HepG2 (cell line): ENCODE results near the gene TNS4. TPM values are rescaled to one million over a fixed set of nuclear protein-coding genes. Genes with fewer than 3 reads are reported as not detected.

Experiments
- ATAC-seq: fragments of 200-7000 bp; cut with Tn5 transposase; 3 replicates; pipeline ENCODE4 v1.9.1; 2020; ENCODE audit warnings: mild to moderate bottlenecking, moderate library complexity
- BruUV-seq: library from RNA; stranded (reverse); fragments of 400-500 nt; replicated peaks from 2 replicates; lab custom pipeline; 2021; lab: Mats Ljungman, UMichigan
- CTCF ChIA-PET: fragments of 300-600 bp; formaldehyde crosslinking; extraction: SDS; loops from one replicate; lab custom pipeline; 2021; ENCODE audit warnings: low total read pairs, inconsistent platforms, low intra/inter-chr PET ratio; lab: Yijun Ruan, JAX
- POLR2A ChIA-PET: fragments of 350-600 bp; sonication (Branson Sonifier 250); formaldehyde crosslinking; loops from one replicate; lab custom pipeline; 2020; ENCODE audit warnings: antibody characterized with exemption, inconsistent platforms; lab: Yijun Ruan, JAX
- DNase-seq: peaks from one replicate; pipeline ENCODE4 v3.0.0-alpha.2; 2015; ENCODE audit warnings: low spot score
- FAIRE-seq: peaks from 3 replicates; lab custom pipeline; 2011; peaks lifted over from hg19 to GRCh38; lab: Jason Lieb, UNC
- H2AFZ ChIP-seq: one replicate; pipeline ENCODE4 v1.6.1; 2011; ENCODE audit warnings: low read length, inconsistent platforms
- H3K27ac ChIP-seq: fragments of 300-600 bp; 3 replicates; pipeline ENCODE4 v1.8.0; 2011; ENCODE audit warnings: mixed run types, mild to moderate bottlenecking, mixed read lengths, low read length, inconsistent platforms; ENCODE audit not compliant: insufficient read depth; ENCODE audit errors: extremely low read length
- H3K27me3 ChIP-seq, 2 experiments: fragments of 200-600 bp in 1 of 2; 2 replicates in 1 of 2; 3 replicates in 1 of 2; pipeline versions ENCODE4 v1.6.0 to v1.8.0; 2011; ENCODE audit warnings: low read length in 2 of 2, mild to moderate bottlenecking in 2 of 2, moderate library complexity in 2 of 2, inconsistent platforms in 1 of 2; ENCODE audit not compliant: insufficient read depth in 2 of 2, control insufficient read depth in 1 of 2
- H3K36me3 ChIP-seq, 2 experiments: fragments of 200-600 bp in 1 of 2; replicated peaks in 1 of 2; 2 replicates in 1 of 2; 3 replicates in 1 of 2; pipeline versions ENCODE4 v1.5.1 to v1.8.0; 2011; ENCODE audit warnings: low read length in 2 of 2, inconsistent platforms in 1 of 2; ENCODE audit not compliant: insufficient read depth in 2 of 2, control insufficient read depth in 1 of 2
- H3K4me1 ChIP-seq: 2 replicates; pipeline ENCODE4 v1.5.1; 2012; ENCODE audit warnings: low read length, inconsistent platforms; ENCODE audit not compliant: insufficient read depth
- H3K4me2 ChIP-seq: 2 replicates; pipeline ENCODE4 v1.6.0; 2011; ENCODE audit warnings: low read depth, low read length, inconsistent platforms
- H3K4me3 ChIP-seq, 3 experiments: fragments of 200-600 bp in 1 of 3; sonication (generic), shearing (Covaris generic) in 1 of 3; replicated peaks in 1 of 3; 2 replicates each; pipeline ENCODE4 v1.5.1; 2011 to 2016; ENCODE audit warnings: low read length in 3 of 3, inconsistent platforms in 2 of 3, low read depth in 2 of 3, mild to moderate bottlenecking in 2 of 3, control low read depth in 1 of 3, mixed read lengths in 1 of 3; ENCODE audit not compliant: insufficient read depth in 1 of 3
- H3K79me2 ChIP-seq: one replicate; pipeline ENCODE4 v1.6.1; 2011; ENCODE audit warnings: low read length, inconsistent platforms; ENCODE audit not compliant: insufficient read depth
- H3K9ac ChIP-seq: 2 replicates; pipeline ENCODE4 v1.6.0; 2011; ENCODE audit warnings: mild to moderate bottlenecking, low read depth, low read length, inconsistent platforms; ENCODE audit not compliant: insufficient read depth
- H3K9me3 ChIP-seq: 2 replicates; pipeline ENCODE4 v1.5.1; 2012; ENCODE audit warnings: mild to moderate bottlenecking, low read length
- H4K20me1 ChIP-seq: 2 replicates; pipeline ENCODE4 v1.6.0; 2011; ENCODE audit warnings: inconsistent platforms, mild to moderate bottlenecking, low read length, moderate library complexity; ENCODE audit not compliant: insufficient read depth
- BRCA1 ChIP-seq: sonication (generic); formaldehyde crosslinking; IDR thresholded peaks from 2 replicates; pipeline ENCODE4 v1.4.0; 2020; ENCODE audit warnings: missing genetic modification reagents
- GLI4 ChIP-seq: sonication (generic); formaldehyde crosslinking; IDR thresholded peaks from 2 replicates; pipeline ENCODE4 v1.5.1; 2020; ENCODE audit warnings: missing genetic modification reagents, mild to moderate bottlenecking, moderate library complexity, borderline replicate concordance
- POLR2A ChIP-seq, 2 experiments: IDR thresholded peaks; 2 replicates each; pipeline ENCODE4 v1.6.1; 2011; ENCODE audit warnings: low read depth in 2 of 2, low read length in 2 of 2, mild to moderate bottlenecking in 1 of 2, moderate library complexity in 1 of 2; ENCODE audit not compliant: insufficient read depth in 1 of 2
- ZNF225 ChIP-seq: sonication (generic); formaldehyde crosslinking; IDR thresholded peaks from 2 replicates; pipeline ENCODE4 v1.4.0; 2020; ENCODE audit warnings: mild to moderate bottlenecking, missing genetic modification reagents
- ZNF615 ChIP-seq: sonication (generic); formaldehyde crosslinking; IDR thresholded peaks from 2 replicates; pipeline ENCODE4 v1.5.0; 2020; ENCODE audit warnings: mild to moderate bottlenecking, missing genetic modification reagents, borderline replicate concordance
- ZNF841 ChIP-seq: sonication (generic); formaldehyde crosslinking; IDR thresholded peaks from 2 replicates; pipeline ENCODE4 v1.8.1; 2023; ENCODE audit warnings: missing genetic modification reagents, borderline replicate concordance
- WGBS: methylation state at CpG from one replicate; pipeline ENCODE4 v1.1.6; 2017; ENCODE audit warnings: low lambda C conversion rate; 5-methylcytosine and 5-hydroxymethylcytosine counted together
- in situ Hi-C: cut with HindIII; loops from 2 replicates; pipeline ENCODE4 v1.10.0; 2017; ENCODE audit warnings: low pct_unique_long_range_greater_than_20kb; ENCODE audit not compliant: extremely low pct_ligation_motif_present
- intact Hi-C: fragments of 100-400 bp; cut with micrococcal nuclease; formaldehyde crosslinking; loops from one replicate; pipeline ENCODE4 v1.10.0; 2022; ENCODE audit not compliant: unreplicated experiment
- polyA plus RNA-seq, 8 experiments: library from polyadenylated mRNA; depleted of rRNA in 3 of 8; stranded (reverse) in 7 of 8; unstranded in 1 of 8; fragments of >200 nt; fragmentation: Illumina TruSeq in 4 of 8; extraction: Trizol in 4 of 8; gene quantifications; 2 replicates each; pipeline versions ENCODE4 v1.2.1 to v1.2.3, GENCODE V29; 2011 to 2016; ENCODE audit warnings: low read depth in 4 of 8, missing spikeins in 1 of 8, mixed read lengths in 1 of 8; ENCODE audit not compliant: insufficient read depth in 1 of 8
- total RNA-seq, 5 experiments: library from RNA; depleted of rRNA; stranded (reverse); fragments of >200 nt; fragmentation: Illumina TruSeq; extraction: Trizol; gene quantifications; 2 replicates each; pipeline ENCODE4 v1.2.3, GENCODE V29; 2016; ENCODE audit warnings: low read depth in 1 of 5
- TF ChIP-seq, protein P1 (sequence below): sonication (generic); formaldehyde crosslinking; IDR thresholded peaks from 2 replicates; pipeline ENCODE4 v1.8.0; 2022; ENCODE audit warnings: mild to moderate bottlenecking, missing genetic modification reagents
- TF ChIP-seq, protein P2 (sequence below): sonication (generic); formaldehyde crosslinking; conservative IDR thresholded peaks from 2 replicates; pipeline ENCODE4 v1.4.0; 2020; ENCODE audit warnings: missing genetic modification reagents
- TF ChIP-seq, protein P3 (sequence below): sonication (generic); formaldehyde crosslinking; IDR thresholded peaks from 2 replicates; pipeline ENCODE4 v1.4.0; 2020; ENCODE audit warnings: missing genetic modification reagents
- TF ChIP-seq, protein P4 (sequence below): sonication (generic); formaldehyde crosslinking; IDR thresholded peaks from 2 replicates; pipeline ENCODE4 v1.8.0; 2022; ENCODE audit warnings: mild to moderate bottlenecking, missing genetic modification reagents, borderline replicate concordance
- TF ChIP-seq, protein P5 (sequence below), 2 experiments: IDR thresholded peaks; 2 replicates each; pipeline ENCODE4 v1.6.1; 2011 to 2012; ENCODE audit warnings: low read length in 2 of 2, borderline replicate concordance in 1 of 2, low read depth in 1 of 2, mild to moderate bottlenecking in 1 of 2, moderate library complexity in 1 of 2
- TF ChIP-seq, protein P6 (sequence below): sonication (generic); formaldehyde crosslinking; IDR thresholded peaks from 2 replicates; pipeline ENCODE4 v1.4.0; 2020; ENCODE audit warnings: mild to moderate bottlenecking, low read depth, missing genetic modification reagents

Gene TNS4
- total and polyA plus RNA-seq, 2 of the 13 experiments (the other 11 are each of a cell fraction or from before 2014, with no cell fraction given), result 0.58 to 2.1 TPM

DNA sequence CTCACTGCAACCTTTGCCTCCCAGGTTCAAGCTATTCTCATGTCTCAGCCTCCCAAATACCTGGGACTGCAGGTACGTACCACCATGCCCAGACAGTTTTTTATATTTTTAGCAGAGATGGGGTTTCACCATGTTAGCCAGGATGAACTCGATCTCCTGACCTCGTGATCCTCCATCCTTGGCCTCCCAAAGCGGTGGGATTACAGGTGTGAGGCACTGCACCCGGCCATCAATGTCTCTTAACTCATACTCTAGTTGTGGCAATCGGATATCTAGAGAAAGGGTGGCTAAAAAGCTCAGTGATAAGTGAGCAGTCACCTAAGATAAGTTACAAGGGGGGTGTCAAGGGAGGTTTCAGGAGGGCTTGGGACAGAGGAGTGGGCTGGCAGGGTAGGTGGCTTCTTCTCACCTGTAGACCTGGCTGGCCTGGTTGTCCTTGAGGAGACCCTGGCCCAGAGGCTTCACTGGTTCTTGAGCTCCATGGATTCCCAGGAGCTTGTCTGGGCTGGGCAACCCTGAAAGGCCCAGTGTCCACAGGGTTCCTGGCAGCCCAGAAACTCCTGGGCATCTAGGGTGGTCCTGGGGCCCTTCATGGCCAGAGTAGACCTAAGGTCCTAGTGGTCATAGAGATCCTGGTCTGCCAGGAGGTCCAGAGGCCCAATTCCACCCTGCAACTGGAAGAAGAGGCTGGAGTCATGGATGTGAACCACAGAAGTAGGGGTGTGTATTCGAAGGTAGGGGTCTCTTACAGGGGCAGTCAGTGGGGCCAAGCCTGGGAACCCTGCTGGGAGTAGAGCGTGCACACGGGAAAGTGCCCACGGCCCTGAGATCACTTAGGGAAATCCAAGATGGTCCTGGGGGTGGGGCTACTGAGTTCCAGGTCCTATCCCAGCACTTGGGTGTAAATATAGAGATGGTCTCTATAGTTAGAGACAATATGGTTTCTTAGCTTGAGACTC is 70.9 kb downstream of the TNS4 start:
- no peak overlapping the region for H3K27ac ChIP-seq
- no peak overlapping the region for H3K4me3 ChIP-seq
- H3K4me2 ChIP-seq, result no peak overlapping the region
- H3K27me3 ChIP-seq, result peaks cover 3 to 10% of the 10 kb centered on the region in 2 experiments; a peak in 3 of 5 replicates
- H2AFZ ChIP-seq, result no peak overlapping the region
- H4K20me1 ChIP-seq, result no peaks in the 10 kb centered on the region
- in situ Hi-C loops, result no loop called here
- H3K9ac ChIP-seq, result no peak overlapping the region
- CTCF ChIA-PET, result no interaction called here
- H3K9me3 ChIP-seq, result no peaks in the 10 kb centered on the region
- FAIRE-seq (no peak), ATAC-seq (no peak), DNase-seq (no peak)
- H3K79me2 ChIP-seq, result no peaks in the 10 kb centered on the region
- intact Hi-C loops, result no loop called here
- no TSS peak for BruUV-seq
- WGBS, result 31% methylated on average over 10 of the region's 10 CpGs
- TF ChIP-seq, protein P1, sequence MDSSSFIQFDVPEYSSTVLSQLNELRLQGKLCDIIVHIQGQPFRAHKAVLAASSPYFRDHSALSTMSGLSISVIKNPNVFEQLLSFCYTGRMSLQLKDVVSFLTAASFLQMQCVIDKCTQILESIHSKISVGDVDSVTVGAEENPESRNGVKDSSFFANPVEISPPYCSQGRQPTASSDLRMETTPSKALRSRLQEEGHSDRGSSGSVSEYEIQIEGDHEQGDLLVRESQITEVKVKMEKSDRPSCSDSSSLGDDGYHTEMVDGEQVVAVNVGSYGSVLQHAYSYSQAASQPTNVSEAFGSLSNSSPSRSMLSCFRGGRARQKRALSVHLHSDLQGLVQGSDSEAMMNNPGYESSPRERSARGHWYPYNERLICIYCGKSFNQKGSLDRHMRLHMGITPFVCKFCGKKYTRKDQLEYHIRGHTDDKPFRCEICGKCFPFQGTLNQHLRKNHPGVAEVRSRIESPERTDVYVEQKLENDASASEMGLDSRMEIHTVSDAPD (CRISPR knock-in tag), result no peak
- TF ChIP-seq GLI4 (CRISPR knock-in tag) (no peak), ZNF615 (no peak), POLR2A (IDR thresholded peaks at IDR 0.05; ENCODE audit: insufficient read depth in 1 of 2, low read depth in 2 of 2, low read length in 2 of 2) (no peak), BRCA1 (CRISPR knock-in tag) (no peak), ZNF841 (CRISPR knock-in tag) (no peak), ZNF225 (CRISPR knock-in tag) (no peak)
- TF ChIP-seq, protein P2, sequence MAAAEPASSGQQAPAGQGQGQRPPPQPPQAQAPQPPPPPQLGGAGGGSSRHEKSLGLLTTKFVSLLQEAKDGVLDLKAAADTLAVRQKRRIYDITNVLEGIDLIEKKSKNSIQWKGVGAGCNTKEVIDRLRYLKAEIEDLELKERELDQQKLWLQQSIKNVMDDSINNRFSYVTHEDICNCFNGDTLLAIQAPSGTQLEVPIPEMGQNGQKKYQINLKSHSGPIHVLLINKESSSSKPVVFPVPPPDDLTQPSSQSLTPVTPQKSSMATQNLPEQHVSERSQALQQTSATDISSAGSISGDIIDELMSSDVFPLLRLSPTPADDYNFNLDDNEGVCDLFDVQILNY (CRISPR knock-in tag), result no peak
- TF ChIP-seq, protein P3, sequence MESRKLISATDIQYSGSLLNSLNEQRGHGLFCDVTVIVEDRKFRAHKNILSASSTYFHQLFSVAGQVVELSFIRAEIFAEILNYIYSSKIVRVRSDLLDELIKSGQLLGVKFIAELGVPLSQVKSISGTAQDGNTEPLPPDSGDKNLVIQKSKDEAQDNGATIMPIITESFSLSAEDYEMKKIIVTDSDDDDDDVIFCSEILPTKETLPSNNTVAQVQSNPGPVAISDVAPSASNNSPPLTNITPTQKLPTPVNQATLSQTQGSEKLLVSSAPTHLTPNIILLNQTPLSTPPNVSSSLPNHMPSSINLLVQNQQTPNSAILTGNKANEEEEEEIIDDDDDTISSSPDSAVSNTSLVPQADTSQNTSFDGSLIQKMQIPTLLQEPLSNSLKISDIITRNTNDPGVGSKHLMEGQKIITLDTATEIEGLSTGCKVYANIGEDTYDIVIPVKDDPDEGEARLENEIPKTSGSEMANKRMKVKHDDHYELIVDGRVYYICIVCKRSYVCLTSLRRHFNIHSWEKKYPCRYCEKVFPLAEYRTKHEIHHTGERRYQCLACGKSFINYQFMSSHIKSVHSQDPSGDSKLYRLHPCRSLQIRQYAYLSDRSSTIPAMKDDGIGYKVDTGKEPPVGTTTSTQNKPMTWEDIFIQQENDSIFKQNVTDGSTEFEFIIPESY, result no peak
- TF ChIP-seq, protein P4, sequence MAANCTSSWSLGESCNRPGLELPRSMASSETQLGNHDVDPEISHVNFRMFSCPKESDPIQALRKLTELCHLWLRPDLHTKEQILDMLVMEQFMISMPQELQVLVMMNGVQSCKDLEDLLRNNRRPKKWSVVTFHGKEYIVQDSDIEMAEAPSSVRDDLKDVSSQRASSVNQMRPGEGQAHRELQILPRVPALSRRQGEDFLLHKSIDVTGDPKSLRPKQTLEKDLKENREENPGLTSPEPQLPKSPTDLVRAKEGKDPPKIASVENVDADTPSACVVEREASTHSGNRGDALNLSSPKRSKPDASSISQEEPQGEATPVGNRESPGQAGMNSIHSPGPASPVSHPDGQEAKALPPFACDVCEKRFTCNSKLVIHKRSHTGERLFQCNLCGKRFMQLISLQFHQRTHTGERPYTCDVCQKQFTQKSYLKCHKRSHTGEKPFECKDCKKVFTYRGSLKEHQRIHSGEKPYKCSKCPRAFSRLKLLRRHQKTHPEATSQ (CRISPR knock-in tag), result no peak
- TF ChIP-seq, protein P5, sequence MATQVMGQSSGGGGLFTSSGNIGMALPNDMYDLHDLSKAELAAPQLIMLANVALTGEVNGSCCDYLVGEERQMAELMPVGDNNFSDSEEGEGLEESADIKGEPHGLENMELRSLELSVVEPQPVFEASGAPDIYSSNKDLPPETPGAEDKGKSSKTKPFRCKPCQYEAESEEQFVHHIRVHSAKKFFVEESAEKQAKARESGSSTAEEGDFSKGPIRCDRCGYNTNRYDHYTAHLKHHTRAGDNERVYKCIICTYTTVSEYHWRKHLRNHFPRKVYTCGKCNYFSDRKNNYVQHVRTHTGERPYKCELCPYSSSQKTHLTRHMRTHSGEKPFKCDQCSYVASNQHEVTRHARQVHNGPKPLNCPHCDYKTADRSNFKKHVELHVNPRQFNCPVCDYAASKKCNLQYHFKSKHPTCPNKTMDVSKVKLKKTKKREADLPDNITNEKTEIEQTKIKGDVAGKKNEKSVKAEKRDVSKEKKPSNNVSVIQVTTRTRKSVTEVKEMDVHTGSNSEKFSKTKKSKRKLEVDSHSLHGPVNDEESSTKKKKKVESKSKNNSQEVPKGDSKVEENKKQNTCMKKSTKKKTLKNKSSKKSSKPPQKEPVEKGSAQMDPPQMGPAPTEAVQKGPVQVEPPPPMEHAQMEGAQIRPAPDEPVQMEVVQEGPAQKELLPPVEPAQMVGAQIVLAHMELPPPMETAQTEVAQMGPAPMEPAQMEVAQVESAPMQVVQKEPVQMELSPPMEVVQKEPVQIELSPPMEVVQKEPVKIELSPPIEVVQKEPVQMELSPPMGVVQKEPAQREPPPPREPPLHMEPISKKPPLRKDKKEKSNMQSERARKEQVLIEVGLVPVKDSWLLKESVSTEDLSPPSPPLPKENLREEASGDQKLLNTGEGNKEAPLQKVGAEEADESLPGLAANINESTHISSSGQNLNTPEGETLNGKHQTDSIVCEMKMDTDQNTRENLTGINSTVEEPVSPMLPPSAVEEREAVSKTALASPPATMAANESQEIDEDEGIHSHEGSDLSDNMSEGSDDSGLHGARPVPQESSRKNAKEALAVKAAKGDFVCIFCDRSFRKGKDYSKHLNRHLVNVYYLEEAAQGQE (IDR thresholded peaks at IDR 0.05; ENCODE audit: borderline replicate concordance in 1 of 2, low read depth in 1 of 2, low read length in 2 of 2), result no peak
- TF ChIP-seq, protein P6, sequence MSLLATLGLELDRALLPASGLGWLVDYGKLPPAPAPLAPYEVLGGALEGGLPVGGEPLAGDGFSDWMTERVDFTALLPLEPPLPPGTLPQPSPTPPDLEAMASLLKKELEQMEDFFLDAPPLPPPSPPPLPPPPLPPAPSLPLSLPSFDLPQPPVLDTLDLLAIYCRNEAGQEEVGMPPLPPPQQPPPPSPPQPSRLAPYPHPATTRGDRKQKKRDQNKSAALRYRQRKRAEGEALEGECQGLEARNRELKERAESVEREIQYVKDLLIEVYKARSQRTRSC (CRISPR knock-in tag), result no peak
- peaks cover 17% of the 10 kb centered on the region for H3K4me1 ChIP-seq
- POLR2A ChIA-PET, result no interaction called here
- H3K36me3 ChIP-seq, result no peaks in the 10 kb centered on the region
